Glutamatergic neuron (in vitro differentiated cells): ENCODE measurements around the gene MCCD1. TPM values are rescaled to one million over a fixed set of nuclear protein-coding genes. Genes with fewer than 3 reads are reported as not detected.

Source experiments
- DNase-seq: peaks from one replicate; pipeline ENCODE4 v3.0.0; 2022
- H3K27ac Mint-ChIP-seq: one replicate; pipeline ENCODE4 v1.8.0; 2020; ENCODE audit warnings: mild to moderate bottlenecking, mixed read lengths, inconsistent platforms; ENCODE audit not compliant: unreplicated experiment
- H3K27me3 Mint-ChIP-seq: one replicate; pipeline ENCODE4 v1.8.0; 2020; ENCODE audit warnings: mild to moderate bottlenecking, moderate library complexity, mixed read lengths, inconsistent platforms; ENCODE audit not compliant: unreplicated experiment
- H3K36me3 Mint-ChIP-seq: one replicate; pipeline ENCODE4 v1.8.0; 2020; ENCODE audit warnings: mild to moderate bottlenecking, mixed read lengths, inconsistent platforms; ENCODE audit not compliant: unreplicated experiment
- H3K4me1 Mint-ChIP-seq: one replicate; pipeline ENCODE4 v1.8.0; 2020; ENCODE audit warnings: mild to moderate bottlenecking, low read depth, mixed read lengths, inconsistent platforms; ENCODE audit not compliant: unreplicated experiment
- H3K4me3 Mint-ChIP-seq: one replicate; pipeline ENCODE4 v1.8.0; 2020; ENCODE audit warnings: mild to moderate bottlenecking, mixed read lengths, inconsistent platforms; ENCODE audit not compliant: unreplicated experiment
- H3K9me3 Mint-ChIP-seq: one replicate; pipeline ENCODE4 v1.8.0; 2020; ENCODE audit warnings: mild to moderate bottlenecking, moderate library complexity, mixed read lengths, inconsistent platforms; ENCODE audit not compliant: unreplicated experiment
- CTCF ChIP-seq: fragments of 200-600 bp; sonication (generic); IDR thresholded peaks from one replicate; pipeline ENCODE4 v1.5.0; 2021; ENCODE audit not compliant: partially characterized antibody, unreplicated experiment
- total RNA-seq: library from RNA; stranded (reverse); fragmentation: NEBNext Ultra II Directional; extraction: Animal tissue kit (Norgen Biotek cat#: 25700); gene quantifications from one replicate; pipeline ENCODE4 v1.2.1, GENCODE V29; 2021; ENCODE audit not compliant: unreplicated experiment

MCCD1 gene
- total RNA-seq, 1 donor from 2014 or later, result not detected

- Mint-ChIP-seq H3K27me3 (peaks cover 12% of the 10 kb centered on the region), H3K36me3 (no peaks in the 10 kb centered on the region), H3K4me3 (no peak overlapping the region), H3K27ac (no peak overlapping the region), H3K4me1 (peaks cover 3% of the 10 kb centered on the region), H3K9me3 (peaks cover 10% of the 10 kb centered on the region)
- no peak for DNase-seq
- TF ChIP-seq CTCF, result no peak
Measured at GRCh38 chr6:31573239-31574105, 44.7 kb downstream of the MCCD1 start.

GRCh38 chr6:31574106-31575061 is 45.6 kb downstream of the MCCD1 start:
- no peaks in the 10 kb centered on the region for H3K36me3 Mint-ChIP-seq
- peaks cover 10% of the 10 kb centered on the region for H3K9me3 Mint-ChIP-seq
- H3K27ac Mint-ChIP-seq, result no peak overlapping the region
- no peak for TF ChIP-seq CTCF
- no peak overlapping the region for H3K4me3 Mint-ChIP-seq
- no peak for DNase-seq
- H3K27me3 Mint-ChIP-seq, result peaks cover 10% of the 10 kb centered on the region
- peaks cover 3% of the 10 kb centered on the region for H3K4me1 Mint-ChIP-seq

- peak within 1 kb of the TSS; percentile 7 for H3K4me3 Mint-ChIP-seq
- DNase-seq, result no peak
- H3K27me3 Mint-ChIP-seq, result peaks cover 10% of the 10 kb centered on the region
- H3K4me1 Mint-ChIP-seq, result peaks cover 3% of the 10 kb centered on the region
- no peak for TF ChIP-seq CTCF
- H3K9me3 Mint-ChIP-seq, result peaks cover 10% of the 10 kb centered on the region
- H3K36me3 Mint-ChIP-seq, result no peaks in the 10 kb centered on the region
- no peak within 1 kb of the TSS for H3K27ac Mint-ChIP-seq
Measured at GRCh38 chr6:31575335-31575901, 46.7 kb downstream of the MCCD1 start, which contains the start of gene TNF. TNF (plus strand) TSS chr6:31575565; CDS start chr6:31575742, 177 bp downstream.

GRCh38 chr6:31575952-31576685 is 47.4 kb downstream of the MCCD1 start:
- H3K9me3 Mint-ChIP-seq, result peaks cover 10% of the 10 kb centered on the region
- H3K4me1 Mint-ChIP-seq, result peaks cover 4% of the 10 kb centered on the region
- no peaks in the 10 kb centered on the region for H3K36me3 Mint-ChIP-seq
- no peak for DNase-seq
- no peak overlapping the region for H3K27ac Mint-ChIP-seq
- no peak for TF ChIP-seq CTCF
- peak overlapping the region; percentile 7 for H3K4me3 Mint-ChIP-seq
- peaks cover 12% of the 10 kb centered on the region for H3K27me3 Mint-ChIP-seq
